HG02938 (cell line): ENCODE results near the gene LIF.

Experiments
- ATAC-seq: cut with Tn5 transposase; IDR thresholded peaks from one replicate; pipeline ENCODE4 v1.9.1; 2021; ENCODE audit warnings: mild to moderate bottlenecking, moderate library complexity; ENCODE audit not compliant: unreplicated experiment

Gene LIF

GRCh38 chr22:30265131-30265720 is 18.7 kb upstream of the LIF start:
- ATAC-seq: no peak

GRCh38 chr22:30263883-30264282 is 17.3 kb upstream of the LIF start:
- ATAC-seq: no peak

GRCh38 chr22:30262917-30263741 is 16.6 kb upstream of the LIF start:
- no peak for ATAC-seq

- no peak for ATAC-seq
Observed at GRCh38 chr22:30262112-30262511, 15.6 kb upstream of the LIF start.

- ATAC-seq: no peak
Observed at GRCh38 chr22:30261134-30261533, 14.6 kb upstream of the LIF start.

- ATAC-seq: no peak
Observed at GRCh38 chr22:30260682-30261081, 14.1 kb upstream of the LIF start.

GRCh38 chr22:30260276-30260675 is 13.7 kb upstream of the LIF start:
- no peak for ATAC-seq

- ATAC-seq: no peak
Observed at GRCh38 chr22:30254314-30254713, 7.8 kb upstream of the LIF start.

GRCh38 chr22:30253205-30253852 is 6.8 kb upstream of the LIF start:
- no peak for ATAC-seq

- no peak for ATAC-seq
Observed at GRCh38 chr22:30252411-30253204, 6.0 kb upstream of the LIF start.

GRCh38 chr22:30251711-30252110 is 5.2 kb upstream of the LIF start:
- no peak for ATAC-seq

- no peak for ATAC-seq
Observed at GRCh38 chr22:30250661-30251267, 4.2 kb upstream of the LIF start.

- ATAC-seq: no peak
Observed at GRCh38 chr22:30250039-30250565, 3.5 kb upstream of the LIF start.

- ATAC-seq: no peak
Observed at GRCh38 chr22:30249049-30250038, 2.8 kb upstream of the LIF start.

- no peak for ATAC-seq
Observed at GRCh38 chr22:30248484-30248883, 1.9 kb upstream of the LIF start.

GRCh38 chr22:30247974-30248373 is 1.4 kb upstream of the LIF start:
- ATAC-seq: no peak

- no peak for ATAC-seq
Observed at GRCh38 chr22:30247561-30247960, 1.0 kb upstream of the LIF start.

- no peak for ATAC-seq
Observed at GRCh38 chr22:30246814-30247376, 336 bp upstream of the LIF start.
